ENCODE measurements around the gene ZBTB20.

GRCh38 chr3:114496874-114497273, 650.2 kb downstream of the ZBTB20 start:
- TF ChIP-seq CTCF (IDR thresholded peaks at IDR 0.05): no peak
- no peak for TF ChIP-seq POLR2AphosphoS5 (IDR thresholded peaks at IDR 0.05)
